Measurements from ENCODE around the gene SHKBP1. TPM values are rescaled to one million over a fixed set of nuclear protein-coding genes. Genes with fewer than 3 reads are reported as not detected.

SHKBP1 gene
- total and polyA plus RNA-seq, 2 of the 8 experiments (the other 6 are each of a cell fraction or from before 2014, with no cell fraction given), result 74.6 to 98.8 TPM

- peaks cover 19% of the 10 kb centered on the region; the same call in 1 of the 2 replicates for H3K23me2 ChIP-seq (ENCODE audit: low read depth, low read length)
- WGBS, 2 experiments (ENCODE audit: extremely low coverage in 1 of 2, insufficient coverage in 1 of 2, insufficient read length in 1 of 2, insufficient replicate concordance in 2 of 2, low coverage in 1 of 2, low lambda C conversion rate in 2 of 2, missing lambda C conversion rate in 1 of 2), result 37% methylated on average over 15 of the region's 15 CpGs; no CpG with 5 or more reads in 1 of the 2 experiments
- no peak overlapping the region for H4K91ac ChIP-seq (replicated peaks; ENCODE audit: insufficient read length, low read length)
- TF ChIP-seq NRF1 (IDR thresholded peaks at IDR 0.05; ENCODE audit: low read depth, low read length) (no peak), RAD21 (IDR thresholded peaks at IDR 0.05 in 1 of 2, conservative IDR thresholded peaks at IDR 0.05 in 1 of 2; ENCODE audit: low read depth in 2 of 2, low read length in 2 of 2) (no peak), EZH2 (IDR thresholded peaks at IDR 0.05; ENCODE audit: low read depth, low read length, severe bottlenecking) (peak; percentile 39), RNF2 (IDR thresholded peaks at IDR 0.05; ENCODE audit: borderline replicate concordance, low read depth, low read length, missing control alignments, poor library complexity, severe bottlenecking) (no peak), POLR2AphosphoS5 (IDR thresholded peaks at IDR 0.05; ENCODE audit: low read depth, low read length) (no peak), SIN3A (conservative IDR thresholded peaks at IDR 0.05 in 1 of 2, IDR thresholded peaks at IDR 0.05 in 1 of 2; ENCODE audit: low read depth in 1 of 2, low read length in 2 of 2) (0 out of 4 replicates have a peak, but pooled peaks of 1 of the 2 experiments have one; percentile 6), KDM1A (IDR thresholded peaks at IDR 0.05; ENCODE audit: borderline replicate concordance, low read length) (peak; percentile 80; the same call in 1 of the 2 replicates), KDM5A (IDR thresholded peaks at IDR 0.05; ENCODE audit: low read length) (no peak)
- no peak overlapping the region for H2BK5ac ChIP-seq (ENCODE audit: low read depth, low read length)
- FAIRE-seq (no peak), DNase-seq (ENCODE audit: low read depth in 1 of 2, low spot score in 2 of 2) (no peak)
- H2BK120ac ChIP-seq (replicated peaks; ENCODE audit: low read depth, low read length), result no peak overlapping the region
- H3K79me2 ChIP-seq (ENCODE audit: control insufficient read depth in 1 of 2, insufficient read depth in 2 of 2, low read length in 2 of 2), result no peaks in the 10 kb centered on the region
- no peaks in the 10 kb centered on the region for H3K9me3 ChIP-seq (ENCODE audit: insufficient read depth in 2 of 2, low read depth in 1 of 2, low read length in 1 of 2)
- H3K9ac ChIP-seq (replicated peaks in 1 of 4; ENCODE audit: extremely low read depth in 1 of 4, low read depth in 3 of 4, low read length in 3 of 4), result no peak overlapping the region
- H3K4me1 ChIP-seq (replicated peaks in 1 of 4; ENCODE audit: control insufficient read depth in 3 of 4, insufficient read depth in 4 of 4, low read length in 3 of 4), result peaks cover 9 to 35% (median 21%) of the 10 kb centered on the region in 4 experiments
- no peak overlapping the region for H2AFZ ChIP-seq (ENCODE audit: low read length)
- H4K8ac ChIP-seq (ENCODE audit: extremely low read depth, insufficient read depth, low read length), result no peak overlapping the region
- H4K5ac ChIP-seq (ENCODE audit: insufficient read length, low read depth, low read length), result no peak overlapping the region
- peaks cover 3 to 6% of the 10 kb centered on the region in 2 experiments for H4K20me1 ChIP-seq (replicated peaks in 1 of 2; ENCODE audit: control insufficient read depth in 1 of 2, insufficient read depth in 2 of 2, low read length in 2 of 2)
- no peak overlapping the region for H2AK5ac ChIP-seq (ENCODE audit: low read depth, low read length)
- H2BK20ac ChIP-seq (ENCODE audit: low read length), result no peak overlapping the region
- no peak overlapping the region for H3K4ac ChIP-seq (replicated peaks; ENCODE audit: insufficient read length, low read depth, low read length)
- peak overlapping the region; percentile 39 to 75; a peak in 2 of 4 replicates for H3K4me2 ChIP-seq (ENCODE audit: insufficient read depth in 1 of 2, low read depth in 2 of 2, low read length in 2 of 2)
- CTCF ChIA-PET (ENCODE audit: partially characterized antibody), result interaction anchor here (0.7 to 11.3 kb wide), 22 partner anchors 9 to 134 kb away, joined by 3 to 100 read pairs (median 4); no protein-coding TSS in a partner anchor
- H2BK12ac ChIP-seq (ENCODE audit: low read depth, low read length), result no peak overlapping the region
- H3K79me1 ChIP-seq (ENCODE audit: low read depth, low read length), result no peaks in the 10 kb centered on the region
- H3K27ac ChIP-seq (ENCODE audit: low read depth, low read length), result no peak overlapping the region
- no peak overlapping the region for H3K23ac ChIP-seq (ENCODE audit: insufficient read length)
- H2BK15ac ChIP-seq (ENCODE audit: low read length), result no peak overlapping the region
- peak overlapping the region in 1 of 4 experiments; percentile 66; a peak in 2 of 8 replicates for H3K4me3 ChIP-seq (ENCODE audit: extremely low read depth in 1 of 4, insufficient read depth in 2 of 4, low read depth in 3 of 4, low read length in 4 of 4)
- no peak overlapping the region for H3K56ac ChIP-seq (replicated peaks; ENCODE audit: insufficient read length, low read depth, low read length)
- H3K36me3 ChIP-seq (ENCODE audit: control insufficient read depth in 2 of 4, insufficient read depth in 4 of 4, low read length in 3 of 4), result no peaks in the 10 kb centered on the region; a peak in 1 of 8 replicates
- no peak overlapping the region for H3K14ac ChIP-seq (ENCODE audit: insufficient read length)
- H3K27me3 ChIP-seq (replicated peaks in 1 of 4; ENCODE audit: control insufficient read depth in 3 of 4, extremely low read depth in 1 of 4, insufficient read depth in 3 of 4, low read length in 3 of 4), result peaks cover 19 to 47% (median 42%) of the 10 kb centered on the region in 4 experiments
- H3K18ac ChIP-seq (ENCODE audit: extremely low read depth, low read length), result no peak overlapping the region
- POLR2A ChIA-PET (ENCODE audit: partially characterized antibody), result interaction anchor here (0.6 to 2.1 kb wide), 9 partner anchors 10 to 175 kb away, joined by 3 to 4 read pairs (median 3); no protein-coding TSS in a partner anchor
These were observed 22.2 kb downstream of the SHKBP1 start for GRCh38 chr19:40598918-40599307.
